NCI-H226 (cell line): ENCODE measurements around the gene CPT1A.

Source experiments
- DNase-seq: peaks from one replicate; pipeline ENCODE4 v3.0.0-alpha.2; 2015

Gene CPT1A

DNA sequence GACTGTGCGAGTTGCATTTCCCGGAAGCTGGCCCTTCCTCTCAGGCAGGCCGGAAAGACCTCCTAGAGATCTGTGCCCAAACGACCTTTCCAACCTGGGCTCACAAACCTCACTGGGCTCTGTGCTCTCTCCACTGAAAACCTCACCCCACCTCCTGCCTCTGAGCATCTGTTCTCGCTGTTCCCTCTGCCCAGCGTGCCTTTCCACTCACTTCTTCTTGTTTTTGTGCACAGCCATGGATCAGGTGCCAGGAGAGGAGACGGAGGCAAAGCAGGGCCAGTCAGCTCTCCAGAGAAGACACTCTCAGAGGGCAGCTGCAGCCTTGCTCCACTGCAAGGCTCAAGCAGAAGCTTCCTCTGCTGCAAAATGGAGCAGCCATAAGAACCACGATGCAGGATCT lies 10.9 kb upstream of the CPT1A start:
- DNase-seq, result no peak

DNA sequence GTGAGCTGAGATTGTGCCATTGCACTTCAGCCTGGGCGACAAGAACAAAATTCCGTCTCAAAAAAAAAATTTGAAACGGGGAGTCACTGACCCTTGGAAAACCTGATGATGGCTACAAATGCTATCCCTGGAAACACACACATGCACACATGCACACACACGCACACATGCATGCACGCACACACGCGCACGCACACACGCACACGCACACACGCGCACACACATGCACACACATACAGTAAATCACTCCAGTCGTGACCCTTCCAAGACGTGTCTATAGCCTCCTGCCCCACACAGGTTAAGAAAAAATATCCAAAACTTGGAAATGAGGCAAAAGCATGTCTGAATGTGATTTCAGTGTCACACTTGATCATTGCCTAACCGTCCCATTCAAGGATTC lies 6.7 kb upstream of the CPT1A start:
- no peak for DNase-seq

DNA sequence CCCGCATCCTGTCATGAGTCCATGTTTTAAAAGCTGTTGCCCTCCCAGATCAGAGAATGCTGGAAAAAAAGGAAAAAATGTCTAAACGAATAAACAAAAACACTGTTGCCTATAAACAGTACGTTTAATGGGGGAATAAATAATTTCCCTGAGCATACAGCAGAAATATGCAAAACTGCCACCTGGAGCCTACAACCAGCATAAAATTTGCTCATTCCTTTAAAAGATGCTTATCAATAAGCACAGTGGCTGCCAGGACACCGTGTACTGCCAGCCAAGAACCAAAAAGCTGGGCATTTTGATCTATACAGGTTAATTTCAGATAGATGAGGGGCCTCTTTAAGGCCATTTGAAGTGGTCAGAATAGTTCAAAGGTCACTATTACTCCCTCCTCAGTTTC lies 5.7 kb upstream of the CPT1A start:
- no peak for DNase-seq

DNA sequence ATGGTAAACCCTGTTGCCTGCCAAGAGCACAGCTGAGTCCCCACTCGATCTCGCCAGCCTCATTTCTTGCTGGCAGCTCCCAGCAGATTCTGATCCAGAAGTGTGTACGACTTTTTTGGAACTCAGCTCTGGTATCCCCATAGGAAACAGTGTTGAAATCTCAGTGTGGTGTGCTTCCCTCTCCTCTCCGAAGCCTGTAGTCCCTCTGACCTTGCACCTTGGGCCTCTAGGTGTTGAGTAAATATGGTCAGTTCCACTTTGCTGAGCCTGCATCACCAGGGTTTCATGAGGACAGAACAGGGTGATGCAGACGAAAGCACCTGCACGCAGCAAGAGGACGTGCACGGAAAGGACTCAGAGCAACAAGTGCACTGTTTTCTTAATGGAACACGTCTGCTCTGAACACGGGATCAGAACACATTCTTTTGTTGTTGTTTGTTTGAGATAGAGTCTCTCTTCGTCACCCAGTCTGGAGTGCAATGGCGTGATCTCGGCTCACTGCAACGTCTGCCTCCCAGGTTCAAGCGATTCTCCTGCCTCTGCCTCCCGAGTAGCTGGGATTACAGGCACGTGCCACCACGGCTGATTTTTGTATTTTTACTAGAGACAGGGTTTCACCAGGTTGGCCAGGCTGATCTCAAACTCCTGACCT lies 3.8 kb upstream of the CPT1A start:
- DNase-seq, result no peak

DNA sequence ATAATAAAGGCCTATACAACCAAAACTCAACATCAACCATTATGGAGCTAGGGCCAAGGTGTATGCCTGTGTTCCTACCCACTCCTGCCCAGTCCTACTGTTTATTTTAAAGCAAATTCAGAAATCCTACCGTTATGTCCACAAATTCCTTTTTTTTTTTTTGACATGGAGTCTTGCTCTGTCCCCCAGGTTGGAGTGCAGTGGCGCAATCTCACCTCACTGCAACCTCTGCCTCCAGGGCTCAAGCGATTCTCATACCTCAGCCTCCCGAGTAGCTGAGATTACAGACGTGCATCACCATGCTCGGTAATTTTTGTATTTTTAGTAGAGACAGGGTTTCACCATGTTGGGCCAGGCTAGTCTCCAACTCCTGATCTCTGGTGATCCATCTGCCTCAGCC lies 3.1 kb upstream of the CPT1A start:
- DNase-seq, result no peak

DNA sequence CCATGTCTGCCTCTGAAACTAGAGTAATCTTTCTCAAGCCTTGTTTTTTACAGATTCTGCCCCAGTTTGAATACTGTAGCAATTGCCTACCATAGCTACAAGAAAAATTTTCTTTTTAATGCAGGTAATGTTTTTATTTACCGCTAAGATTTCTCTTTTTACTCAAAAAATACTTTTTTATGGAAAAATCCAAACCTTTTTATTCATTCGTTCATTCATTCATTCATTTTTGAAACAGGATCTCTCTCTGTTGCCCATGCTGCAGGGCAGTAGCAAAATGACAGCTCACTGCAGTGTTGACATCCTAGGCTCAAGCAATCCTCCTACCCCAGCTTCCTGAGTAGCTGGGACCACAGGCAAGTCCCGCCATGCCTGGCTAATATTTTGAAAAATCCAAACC lies 2.7 kb upstream of the CPT1A start:
- DNase-seq, result no peak

DNA sequence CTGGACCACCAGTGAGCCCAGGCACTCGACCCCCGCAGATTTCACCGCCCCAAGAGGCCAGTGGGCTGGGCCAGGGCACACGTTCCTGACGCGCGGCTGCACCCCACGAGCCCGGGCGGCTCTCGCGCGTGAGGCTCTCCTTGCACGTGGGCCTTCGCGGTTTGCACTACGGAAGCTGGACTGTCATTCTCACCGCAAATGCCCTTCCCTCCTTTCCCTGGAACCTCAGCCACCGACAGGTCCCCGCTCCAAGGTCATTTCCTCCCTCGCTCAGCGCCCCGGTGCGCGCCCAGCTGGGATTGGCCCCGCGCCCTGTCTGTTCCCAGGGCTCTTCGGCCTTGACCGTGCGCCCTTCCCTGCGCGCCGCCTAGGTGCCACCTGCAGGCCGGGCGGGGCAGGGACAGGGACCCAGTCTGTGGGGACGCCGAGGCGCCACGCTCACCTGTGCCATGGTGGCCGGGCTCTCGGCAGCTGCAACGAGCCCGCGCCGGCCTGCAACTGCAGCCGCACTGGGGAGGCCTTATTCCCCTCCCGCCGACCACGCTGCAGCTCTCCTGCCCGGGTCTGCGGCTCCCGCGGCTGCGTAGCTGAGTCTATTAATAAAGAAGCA lies 2.1 kb upstream of the CPT1A start:
- DNase-seq, result no peak

DNA sequence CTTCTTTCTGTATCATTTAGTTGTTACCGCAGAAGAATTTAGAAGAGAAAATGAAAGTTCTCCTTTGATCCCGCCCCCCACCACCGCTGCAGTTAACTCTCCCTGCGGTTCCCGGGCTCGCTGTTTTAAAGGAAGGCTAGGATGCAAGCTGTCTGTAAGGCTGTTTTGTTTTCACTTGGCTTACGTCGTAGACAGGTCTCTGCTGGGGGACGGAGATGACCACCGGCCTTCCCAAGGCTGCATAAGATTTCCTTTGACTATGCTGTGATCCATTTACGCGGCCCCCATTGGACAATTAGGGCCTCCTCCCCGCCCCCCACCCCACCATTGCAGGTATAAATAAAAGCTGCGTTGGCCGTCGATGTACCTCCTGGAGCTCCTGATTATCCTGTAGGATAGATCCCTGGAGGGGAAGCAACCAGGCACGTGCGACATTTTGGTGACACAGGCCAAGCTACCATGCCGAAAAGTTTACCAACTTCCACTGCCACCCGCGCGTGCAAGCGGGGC lies 1.4 kb upstream of the CPT1A start:
- DNase-seq, result no peak

DNA sequence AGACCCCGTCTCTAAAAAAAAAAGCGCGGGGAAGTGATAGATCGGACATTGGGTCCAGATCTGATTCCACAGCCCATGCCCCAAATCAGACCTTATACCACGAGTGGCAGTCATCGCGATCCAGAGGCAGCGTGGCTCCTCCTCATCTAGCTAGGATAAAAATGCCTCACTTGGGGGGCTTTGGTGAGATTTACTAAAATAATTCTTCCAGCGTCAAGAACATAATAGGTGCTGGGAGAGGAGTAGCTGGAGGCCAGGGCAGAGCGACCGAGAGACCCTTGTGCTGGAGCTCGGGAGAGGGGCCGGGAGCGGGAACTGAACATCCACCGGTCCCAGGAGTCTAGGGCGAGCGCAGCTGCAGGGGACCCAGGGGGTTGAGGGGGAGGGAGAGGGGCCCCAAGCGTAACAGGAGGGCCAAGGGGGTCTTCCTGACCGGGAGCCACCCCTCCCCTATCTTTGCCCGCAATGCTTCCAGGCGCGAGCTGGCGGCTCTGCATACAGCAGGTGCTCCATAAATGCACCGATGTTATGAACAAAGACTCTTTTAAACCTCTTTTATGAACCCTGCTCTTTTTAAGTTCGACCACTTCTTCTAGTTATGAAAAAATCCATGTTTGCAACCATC lies 823 bp upstream of the CPT1A start:
- DNase-seq, result no peak

DNA sequence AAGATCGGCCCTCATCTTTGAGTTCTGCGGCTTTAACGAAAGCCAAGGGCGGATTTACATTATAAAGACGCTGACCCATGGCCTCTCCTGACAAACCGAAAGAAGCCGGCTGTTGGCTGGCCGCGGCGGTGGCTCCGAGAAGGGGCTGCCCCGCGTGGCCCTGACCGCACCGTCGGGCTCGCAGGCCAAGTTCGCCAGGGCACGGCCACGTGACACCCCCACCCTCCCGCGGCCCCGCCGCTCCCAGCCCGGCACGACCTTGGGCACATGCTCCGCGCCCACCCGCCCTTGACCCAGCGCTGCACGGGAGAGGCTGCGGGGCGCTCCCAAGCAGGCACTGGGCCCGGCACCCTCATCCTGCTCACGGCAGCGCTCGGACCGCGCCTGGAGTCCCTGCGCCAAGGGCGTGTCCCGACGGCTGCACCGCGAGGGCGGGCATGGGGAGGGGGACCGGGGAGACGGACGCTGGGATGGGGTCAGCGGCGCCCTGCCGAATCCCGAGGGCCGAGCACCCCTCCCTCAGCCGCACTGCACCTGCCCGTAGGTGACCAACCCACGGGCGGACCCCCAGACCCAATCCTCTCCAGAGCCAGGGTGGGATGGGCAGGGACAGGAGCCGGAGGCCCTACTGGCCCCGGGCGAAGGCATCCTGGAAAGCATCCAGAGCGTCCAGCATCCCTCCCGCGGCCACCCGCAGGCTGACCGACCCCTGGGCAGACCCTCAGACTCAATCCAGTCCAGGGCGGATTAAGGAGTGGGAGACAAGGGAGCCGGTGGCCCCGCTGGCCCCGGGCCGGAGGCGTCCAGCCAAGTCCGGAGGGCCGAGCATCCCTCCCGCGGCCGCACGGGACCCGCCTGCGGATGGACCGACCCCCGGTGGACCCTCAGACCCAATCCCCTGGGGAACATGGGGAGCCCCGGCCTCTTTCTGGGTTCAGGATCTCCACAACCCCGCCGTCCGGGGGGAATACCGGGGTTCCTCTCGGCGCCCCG lies 759 bp downstream of the CPT1A start:
- no peak for DNase-seq

DNA sequence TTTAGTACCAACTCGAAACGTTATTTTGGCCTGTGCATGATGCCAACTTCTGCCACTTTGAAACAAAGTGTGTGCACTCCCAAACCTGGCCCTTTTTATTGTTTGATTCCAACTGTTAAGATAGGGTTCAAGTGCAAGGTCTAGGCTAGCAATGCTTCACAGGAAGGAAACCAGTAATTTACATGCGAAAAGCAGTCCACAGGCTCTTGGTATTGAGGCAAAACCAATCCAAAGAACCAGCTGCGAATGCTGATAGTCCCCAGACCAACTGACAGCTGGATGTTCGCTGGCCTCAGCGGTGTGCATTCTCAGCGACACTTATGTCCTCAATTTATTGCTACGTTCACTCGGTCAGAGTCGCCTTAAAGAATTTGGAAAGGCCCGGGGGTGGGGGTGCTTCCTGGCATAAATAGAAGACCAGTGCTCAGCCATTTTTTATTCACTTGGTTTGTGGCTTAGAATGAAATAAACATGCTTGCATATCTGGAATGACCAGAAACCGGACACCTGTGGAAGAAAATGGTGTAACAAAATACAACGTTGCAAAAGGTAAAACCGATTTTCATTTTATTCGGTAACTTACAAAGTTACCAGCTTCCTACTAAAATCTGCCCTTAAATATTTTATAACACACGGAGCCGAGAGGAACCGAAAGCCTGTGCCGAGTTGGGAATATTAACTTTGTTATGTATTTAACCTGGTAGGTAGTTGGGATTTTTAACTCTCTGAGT lies 1.6 kb downstream of the CPT1A start:
- DNase-seq, result no peak

DNA sequence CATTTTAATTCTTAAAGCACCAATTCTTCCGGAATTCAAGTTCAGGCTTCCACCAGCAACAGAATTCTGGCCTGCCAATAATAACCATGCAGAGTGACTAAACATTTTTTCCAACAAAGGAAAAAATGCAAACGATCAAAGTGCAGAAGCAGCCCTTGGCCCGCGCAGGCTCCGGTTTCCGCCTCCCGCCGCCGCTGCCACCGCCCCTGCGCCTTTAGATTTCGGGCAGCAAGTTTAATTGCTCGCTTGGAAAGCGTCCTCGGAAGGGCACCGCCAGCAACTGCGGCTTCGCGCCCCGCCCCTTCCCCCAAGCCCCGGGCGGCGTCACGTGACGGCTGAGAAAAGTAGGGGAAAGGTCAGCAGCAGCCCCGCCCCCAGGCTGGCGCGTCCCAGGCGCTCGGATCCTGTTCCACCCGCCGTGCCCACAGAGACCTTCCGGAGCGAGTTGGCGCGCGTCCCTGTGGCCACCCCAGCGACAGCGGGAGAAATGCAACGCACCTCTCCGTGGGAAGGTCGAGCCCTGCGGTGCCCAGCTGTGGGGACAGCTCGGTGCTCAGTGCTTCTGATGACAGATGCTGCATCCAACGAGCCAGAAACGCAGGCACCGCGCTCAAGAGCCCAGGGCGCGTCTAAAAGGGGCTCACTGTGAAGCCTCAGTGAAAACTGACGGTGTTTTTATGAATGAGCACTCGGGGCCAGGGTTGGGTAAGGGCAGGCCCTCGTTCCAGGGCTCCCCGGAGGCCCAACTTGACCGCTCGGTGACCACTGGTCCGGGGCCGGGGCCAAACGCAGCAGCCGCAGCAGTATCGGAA lies 2.5 kb downstream of the CPT1A start:
- peak; percentile 81 for DNase-seq

DNA sequence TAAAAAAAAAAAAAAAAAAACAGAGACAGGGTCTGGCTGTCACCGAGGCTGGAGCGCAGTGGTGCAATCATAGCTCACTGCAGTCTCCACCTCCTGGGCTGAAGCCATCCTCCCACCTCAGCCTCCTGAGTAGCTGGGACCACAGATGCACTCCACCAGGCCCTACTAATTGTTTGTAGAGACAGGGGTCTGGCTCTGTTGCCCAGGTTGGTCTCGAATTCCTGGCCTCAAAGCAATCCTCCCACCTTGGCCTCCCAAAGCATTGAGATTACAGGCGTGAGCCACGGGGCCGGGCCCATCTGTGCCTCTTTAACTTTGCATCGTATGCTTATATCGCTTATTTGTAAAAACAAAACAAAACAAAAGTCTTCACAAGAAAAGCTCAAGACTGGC lies 3.1 kb downstream of the CPT1A start:
- no peak for DNase-seq

DNA sequence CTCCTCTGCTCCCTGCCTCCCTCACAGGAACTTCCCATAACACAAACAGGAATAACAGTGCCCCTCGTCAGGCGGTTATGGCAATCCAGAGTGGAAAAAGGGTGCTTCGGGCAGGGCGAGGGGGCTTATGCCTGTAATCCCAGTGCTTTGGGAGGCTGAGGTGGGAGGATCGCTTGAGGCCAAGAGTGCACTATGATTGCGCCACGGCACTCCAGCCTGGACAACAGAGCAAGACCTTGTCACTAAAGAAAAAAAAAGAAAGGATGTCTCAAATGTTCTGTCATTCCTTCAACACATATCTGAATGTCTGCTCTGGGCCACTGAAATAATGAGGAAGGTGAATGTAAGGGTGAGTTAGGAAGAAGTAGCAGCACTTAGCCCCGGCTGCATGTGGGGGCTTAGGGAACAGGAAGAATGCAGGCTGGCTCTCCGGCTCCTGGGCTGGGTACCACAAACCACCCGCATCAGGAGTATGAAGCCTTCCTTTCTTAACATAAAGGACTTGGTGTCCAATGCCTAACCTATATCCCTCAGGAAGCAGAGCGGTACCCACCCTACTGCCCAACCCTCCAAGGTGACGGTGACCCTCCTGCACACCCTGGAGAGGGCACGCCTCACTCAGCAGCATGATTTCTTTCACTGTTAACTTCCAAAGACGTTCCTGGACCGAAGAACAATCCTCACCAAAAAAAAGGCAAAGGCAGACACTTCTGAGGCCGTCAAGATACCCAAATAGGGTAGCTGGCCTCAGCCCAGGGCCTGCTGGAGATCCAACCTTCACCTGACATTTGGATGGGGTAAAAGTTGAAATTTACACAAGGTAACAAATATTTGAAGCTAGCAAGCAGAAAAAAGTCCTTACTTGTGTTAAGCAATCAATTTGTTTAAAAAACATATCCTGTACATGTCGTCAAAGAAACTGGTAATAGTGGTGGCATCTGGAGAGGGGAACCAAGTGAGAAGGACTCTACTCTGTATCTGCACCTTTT lies 3.8 kb downstream of the CPT1A start:
- DNase-seq, result no peak

DNA sequence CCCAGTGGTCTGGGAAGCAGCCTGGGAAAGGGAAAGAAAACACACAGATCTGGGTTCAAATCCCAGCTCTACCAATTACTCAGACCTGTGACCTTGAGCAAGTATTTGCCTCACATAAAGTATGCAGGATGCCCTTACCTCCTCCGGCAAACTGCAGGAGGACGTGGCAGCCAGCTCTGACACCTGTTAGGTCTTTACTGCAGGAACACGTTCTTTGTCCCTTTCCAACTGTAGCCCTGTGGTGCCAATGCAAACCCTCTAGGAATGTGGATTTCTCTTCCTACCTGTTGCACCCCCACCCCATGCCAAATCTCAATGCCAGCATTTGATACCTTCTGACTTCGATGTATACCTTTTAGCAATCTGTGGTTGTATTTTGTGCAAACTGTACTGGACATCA lies 6.0 kb downstream of the CPT1A start:
- DNase-seq, result no peak

DNA sequence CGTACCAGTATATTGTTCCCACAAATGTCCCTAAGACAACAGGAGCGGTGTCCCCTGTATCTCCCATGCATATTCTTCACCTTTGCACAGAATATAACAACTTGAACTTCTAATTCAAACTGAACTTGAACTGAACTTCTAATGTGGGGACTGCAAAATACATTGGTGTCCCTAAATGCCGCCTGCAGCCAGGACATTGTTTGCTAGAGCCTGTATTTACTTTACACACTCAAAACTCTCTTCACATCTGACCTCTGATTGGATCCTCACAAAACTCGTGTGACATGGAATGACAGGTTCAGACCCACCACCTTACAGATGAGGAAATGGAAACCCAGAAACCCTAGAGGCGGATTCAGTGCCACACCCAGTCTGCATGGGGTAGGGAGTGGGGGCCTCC lies 6.4 kb downstream of the CPT1A start:
- no peak for DNase-seq

DNA sequence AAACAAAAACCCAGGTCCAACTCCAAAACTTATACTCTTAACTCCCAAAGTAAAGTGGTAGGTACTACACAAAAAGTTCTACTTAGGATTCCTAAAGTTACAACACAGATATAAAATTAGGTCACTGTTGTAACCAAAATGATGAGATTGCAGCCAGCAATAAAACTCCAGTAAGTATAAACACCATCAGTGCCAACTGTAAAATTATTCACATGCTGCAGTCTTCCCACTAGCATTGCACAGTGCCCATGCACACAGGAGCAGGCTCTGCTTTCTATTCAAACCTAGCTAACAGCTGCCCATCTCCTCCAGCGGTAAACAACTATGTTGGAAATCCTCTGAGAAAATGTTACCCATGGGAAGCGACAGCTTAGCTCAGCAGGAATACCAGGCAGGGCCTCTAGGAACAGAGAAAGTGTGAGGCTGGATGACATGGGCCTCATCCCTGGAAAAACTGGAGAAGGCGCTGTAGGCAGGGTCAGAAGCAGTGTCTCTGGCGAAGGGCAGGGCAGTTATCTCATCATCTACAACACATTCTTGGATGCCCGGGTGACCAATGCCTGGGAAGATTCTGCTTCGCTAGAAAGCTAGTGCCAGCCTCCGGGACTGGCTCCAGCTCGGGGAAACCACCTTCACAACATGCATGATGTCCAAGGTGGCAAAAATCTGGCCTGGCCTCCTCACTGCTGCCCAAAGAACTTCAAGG lies 9.1 kb downstream of the CPT1A start:
- no peak for DNase-seq

DNA sequence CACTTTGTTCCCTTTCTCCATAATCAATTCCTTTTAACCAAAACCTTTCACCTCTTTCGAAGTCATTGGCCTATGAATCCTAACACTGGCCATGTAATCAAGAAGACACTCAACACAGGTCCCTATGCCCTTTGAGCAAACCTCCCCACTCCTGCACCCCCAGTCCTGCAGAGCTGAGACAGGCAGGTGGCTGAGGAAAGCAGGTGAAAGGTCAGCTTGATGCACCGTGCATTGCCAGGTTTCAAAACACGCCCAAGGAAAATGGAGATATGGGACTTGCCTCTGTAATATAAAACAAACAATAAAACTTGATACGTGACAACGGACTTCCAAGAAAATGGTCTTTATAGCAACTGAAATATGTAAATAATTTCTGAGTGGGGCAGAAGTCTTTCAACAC lies 10.6 kb downstream of the CPT1A start:
- no peak for DNase-seq

DNA sequence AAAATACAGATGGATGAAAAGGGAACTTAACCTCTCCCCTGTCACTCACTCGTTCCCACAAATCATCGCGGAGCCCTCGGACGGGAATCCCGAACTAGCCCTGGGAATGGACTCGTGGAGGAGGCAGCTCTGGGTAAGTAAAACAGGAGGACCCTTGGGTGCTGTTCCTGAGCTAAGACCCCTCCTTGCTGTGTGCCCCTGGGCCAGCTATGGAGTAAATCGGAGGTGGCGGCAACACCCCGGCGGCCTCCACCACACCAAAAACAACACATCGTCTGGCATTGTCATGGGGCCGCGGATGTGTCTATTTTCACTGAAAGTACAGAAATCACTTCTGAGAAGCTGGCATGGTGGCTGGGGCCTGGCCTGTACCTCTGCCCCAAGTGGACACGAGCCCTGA lies 12.1 kb downstream of the CPT1A start:
- DNase-seq, result no peak

DNA sequence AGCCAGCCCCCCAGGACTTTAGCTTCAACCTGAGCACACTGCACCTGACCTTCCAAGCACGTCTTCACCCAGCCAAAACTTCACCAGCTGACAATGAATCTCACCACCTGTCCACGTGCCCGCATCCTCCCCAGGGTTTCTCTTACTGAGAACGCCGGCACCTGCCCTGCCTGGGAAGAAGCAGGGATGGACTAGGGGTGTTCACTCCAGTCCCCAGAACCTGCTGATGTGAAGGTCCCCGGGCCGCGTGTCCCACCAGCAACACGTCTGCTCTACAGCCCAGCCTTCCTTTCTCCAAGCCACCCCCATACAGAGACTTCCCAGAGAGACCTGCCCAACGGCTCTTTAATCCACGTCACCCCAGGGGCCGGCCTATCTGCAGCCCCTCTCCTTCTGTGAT lies 12.8 kb downstream of the CPT1A start:
- no peak for DNase-seq
